Type B pancreatic cell (in vitro differentiated cells): ENCODE results near the gene CFAP77. TPM values are rescaled to one million over a fixed set of nuclear protein-coding genes. Genes with fewer than 3 reads are reported as not detected.

ENCODE experiments used
- total RNA-seq: library from RNA; stranded (reverse); gene quantifications from 2 replicates; pipeline ENCODE4 v1.2.1, GENCODE V29; 2021; ENCODE audit warnings: low replicate concordance

CFAP77 gene
- total RNA-seq, 1 donor from 2014 or later = 1.5 TPM

Other genes starting within 250 kb of the CFAP77 start
- 2.6 and 4.0 TPM in 2 replicates for gene NTNG2, start 248.2 kb upstream of the CFAP77 start, total RNA-seq
- gene SETX, start 55.2 kb upstream of the CFAP77 start, total RNA-seq = 34.7 and 43.3 TPM in 2 replicates
- gene TTF1, start 3.4 kb upstream of the CFAP77 start, total RNA-seq = 13.1 and 18.6 TPM in 2 replicates
- 0.14 TPM in 1 of 2 replicates, not detected in the other for gene BARHL1, start 172.4 kb downstream of the CFAP77 start, total RNA-seq